ENCODE data around the gene POC1A. TPM values are rescaled to one million over a fixed set of nuclear protein-coding genes. Genes with fewer than 3 reads are reported as not detected.

The POC1A gene
- total RNA-seq, 1 experiment from 2014 or later = 35.0 TPM

DNA sequence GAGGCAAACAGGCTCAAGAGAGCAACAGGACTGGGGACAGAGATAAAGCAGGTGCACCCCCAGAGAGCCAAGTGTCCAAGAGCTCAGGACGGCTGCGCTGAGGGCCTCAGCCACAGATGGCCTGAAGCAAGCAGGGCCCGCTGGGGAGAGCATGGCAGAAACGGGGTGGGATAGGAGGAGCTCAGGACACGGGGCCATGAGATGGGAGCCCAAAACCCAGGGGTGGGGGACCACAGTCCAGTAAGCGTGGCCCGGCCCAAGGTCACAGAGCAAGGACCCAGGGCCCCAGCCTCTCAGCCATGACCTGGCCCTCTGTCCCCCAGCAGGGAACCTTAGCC, 107.4 kb downstream of the POC1A start:
- Histone ChIP-seq H3K4me2 (peak overlapping the region; percentile 70), H3K27ac (peak overlapping the region; percentile 83), H3K27me3 (ENCODE audit: insufficient read depth, low read depth) (no peaks in the 10 kb centered on the region), H3K4me3 (peak overlapping the region; percentile 38; the same call in 1 of the 2 replicates), H4K20me1 (ENCODE audit: insufficient read depth) (no peaks in the 10 kb centered on the region), H2AFZ (peak overlapping the region; percentile 78), H3K79me2 (ENCODE audit: low read depth) (no peaks in the 10 kb centered on the region), H3F3A (ENCODE audit: insufficient read depth, low read depth) (peaks cover 6% of the 10 kb centered on the region; the same call in 1 of the 2 replicates), H3K4me1 (replicated peaks; ENCODE audit: insufficient read depth) (peaks cover 25% of the 10 kb centered on the region), H3K9me2 (ENCODE audit: insufficient read depth) (no peaks in the 10 kb centered on the region), H3K9me3 (ENCODE audit: insufficient read depth, low read depth) (no peaks in the 10 kb centered on the region), H3K36me3 (ENCODE audit: low read depth) (no peaks in the 10 kb centered on the region)
- ChIA-PET CTCF (no interaction called here), POLR2A (ENCODE audit: unreplicated experiment) (interaction anchor here (0.7 to 1.1 kb wide), 2 partner anchors 10 to 65 kb away, joined by 4 to 9 read pairs; no protein-coding TSS in a partner anchor)
- no TSS peak for BruUV-seq (replicated peaks)
- no peak for DNase-seq
- no peak for TF ChIP-seq EZH2 (IDR thresholded peaks at IDR 0.05; ENCODE audit: low read depth)
- TF ChIP-seq, protein P1, sequence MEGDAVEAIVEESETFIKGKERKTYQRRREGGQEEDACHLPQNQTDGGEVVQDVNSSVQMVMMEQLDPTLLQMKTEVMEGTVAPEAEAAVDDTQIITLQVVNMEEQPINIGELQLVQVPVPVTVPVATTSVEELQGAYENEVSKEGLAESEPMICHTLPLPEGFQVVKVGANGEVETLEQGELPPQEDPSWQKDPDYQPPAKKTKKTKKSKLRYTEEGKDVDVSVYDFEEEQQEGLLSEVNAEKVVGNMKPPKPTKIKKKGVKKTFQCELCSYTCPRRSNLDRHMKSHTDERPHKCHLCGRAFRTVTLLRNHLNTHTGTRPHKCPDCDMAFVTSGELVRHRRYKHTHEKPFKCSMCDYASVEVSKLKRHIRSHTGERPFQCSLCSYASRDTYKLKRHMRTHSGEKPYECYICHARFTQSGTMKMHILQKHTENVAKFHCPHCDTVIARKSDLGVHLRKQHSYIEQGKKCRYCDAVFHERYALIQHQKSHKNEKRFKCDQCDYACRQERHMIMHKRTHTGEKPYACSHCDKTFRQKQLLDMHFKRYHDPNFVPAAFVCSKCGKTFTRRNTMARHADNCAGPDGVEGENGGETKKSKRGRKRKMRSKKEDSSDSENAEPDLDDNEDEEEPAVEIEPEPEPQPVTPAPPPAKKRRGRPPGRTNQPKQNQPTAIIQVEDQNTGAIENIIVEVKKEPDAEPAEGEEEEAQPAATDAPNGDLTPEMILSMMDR (conservative IDR thresholded peaks at IDR 0.05) = no peak
- intact Hi-C loops (cut with micrococcal nuclease; ENCODE audit: unreplicated experiment) = loop anchor here (5.0 kb wide), 1 partner anchor 170 kb away; no protein-coding TSS in a partner anchor

DNA sequence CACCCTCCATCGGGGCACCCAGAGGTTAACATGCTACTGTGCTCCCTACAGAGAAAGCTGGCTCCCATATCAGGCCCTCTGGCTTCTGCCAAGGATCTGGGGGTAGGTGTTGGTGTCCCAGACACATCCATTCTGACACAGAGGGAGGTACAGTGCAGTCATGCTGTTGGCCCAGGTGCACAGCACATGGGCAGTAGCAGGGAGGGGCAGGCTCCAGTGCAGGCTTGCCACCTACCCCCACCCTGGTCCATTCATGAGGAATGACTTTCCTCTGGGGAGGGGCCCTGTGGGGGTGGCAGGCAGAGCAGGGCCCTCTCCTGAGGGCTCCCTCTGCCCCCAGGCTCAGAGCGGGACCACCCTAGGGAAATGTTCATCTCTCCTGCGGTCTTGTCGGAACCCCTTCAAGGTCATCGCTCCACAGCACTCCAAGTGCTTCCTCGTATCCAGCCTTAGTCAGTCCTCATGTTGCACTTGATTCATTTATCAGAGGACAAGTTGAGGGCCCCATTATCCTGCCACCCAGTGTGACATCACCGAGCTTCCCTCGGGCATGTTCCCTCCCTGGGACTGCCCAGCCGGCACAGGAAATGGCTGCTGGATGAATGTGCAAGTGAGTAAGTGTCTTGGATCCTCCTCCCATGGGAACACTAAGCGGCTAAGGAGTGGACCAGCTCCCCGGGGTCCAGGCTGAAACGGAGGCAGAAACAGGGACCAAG, 107.9 kb downstream of the POC1A start:
- intact Hi-C loops (cut with micrococcal nuclease; ENCODE audit: unreplicated experiment) = loop anchor here (5.0 kb wide), 1 partner anchor 171 kb away; no protein-coding TSS in a partner anchor
- no peaks in the 10 kb centered on the region for H3K9me3 ChIP-seq (ENCODE audit: insufficient read depth, low read depth)
- H3K36me3 ChIP-seq (ENCODE audit: low read depth) = no peaks in the 10 kb centered on the region
- peak; percentile 84 to 93 for DNase-seq
- H2AFZ ChIP-seq = peak overlapping the region; percentile 78
- TSS peak; percentile 69 for BruUV-seq (replicated peaks)
- peaks cover 6% of the 10 kb centered on the region; the same call in 1 of the 2 replicates for H3F3A ChIP-seq (ENCODE audit: insufficient read depth, low read depth)
- H3K79me2 ChIP-seq (ENCODE audit: low read depth) = no peaks in the 10 kb centered on the region
- H3K27me3 ChIP-seq (ENCODE audit: insufficient read depth, low read depth) = no peaks in the 10 kb centered on the region
- peak overlapping the region; percentile 83 for H3K27ac ChIP-seq
- ChIA-PET POLR2A (ENCODE audit: unreplicated experiment) (interaction anchor here (0.5 to 1.1 kb wide), 4 partner anchors 11 to 569 kb away, joined by 4 to 14 read pairs (median 7); partner anchors contain the start of gene DCAF1), CTCF (no interaction called here)
- H3K4me2 ChIP-seq = peak overlapping the region; percentile 70
- TF ChIP-seq, protein P1 (conservative IDR thresholded peaks at IDR 0.05) = no peak
- TF ChIP-seq EZH2 (IDR thresholded peaks at IDR 0.05; ENCODE audit: low read depth) = no peak
- H3K4me1 ChIP-seq (replicated peaks; ENCODE audit: insufficient read depth) = peaks cover 25% of the 10 kb centered on the region
- H3K4me3 ChIP-seq = peak overlapping the region; percentile 38; the same call in 1 of the 2 replicates
- no peaks in the 10 kb centered on the region for H4K20me1 ChIP-seq (ENCODE audit: insufficient read depth)
- no peaks in the 10 kb centered on the region for H3K9me2 ChIP-seq (ENCODE audit: insufficient read depth)

DNA sequence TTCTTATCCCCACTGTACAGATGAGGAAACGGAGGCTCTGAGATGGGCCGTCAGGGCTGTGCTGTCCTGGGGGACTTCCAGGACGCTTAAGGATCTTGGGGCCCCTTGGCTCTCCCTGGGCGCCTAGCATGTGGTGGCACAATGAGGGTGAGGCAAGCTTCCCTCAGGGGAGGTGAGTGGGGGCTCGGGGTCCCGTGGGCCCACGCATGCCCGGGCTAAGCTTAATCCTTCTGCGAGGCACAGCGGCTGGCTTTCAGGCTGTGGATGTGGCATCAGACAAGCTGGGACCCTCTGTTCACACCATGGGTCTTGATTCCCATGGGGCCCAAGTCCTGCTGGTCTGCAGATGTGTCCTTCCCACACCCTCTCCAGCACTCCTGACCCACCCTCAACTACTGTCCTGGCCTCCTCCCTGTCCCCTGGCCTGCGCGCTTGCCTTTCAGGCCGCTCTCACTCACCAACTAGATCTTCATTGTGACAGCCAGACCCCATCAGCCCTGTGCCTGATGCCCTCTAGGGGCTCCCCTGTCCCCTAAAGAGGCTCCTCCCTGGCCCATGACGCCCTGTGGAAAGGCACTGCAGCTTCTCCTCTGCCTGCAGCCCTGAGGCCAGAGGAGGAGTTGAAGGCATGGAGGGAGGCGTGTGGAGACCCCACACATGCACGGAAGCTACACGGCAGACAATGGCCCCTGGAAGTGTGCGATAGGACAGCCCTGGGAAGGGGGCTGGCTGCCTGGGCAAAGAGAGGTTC, 109.2 kb downstream of the POC1A start:
- H2AFZ ChIP-seq = no peak overlapping the region
- no peaks in the 10 kb centered on the region for H3K79me2 ChIP-seq (ENCODE audit: low read depth)
- DNase-seq = no peak
- H3K4me2 ChIP-seq = no peak overlapping the region
- peaks cover 6% of the 10 kb centered on the region; the same call in 1 of the 2 replicates for H3F3A ChIP-seq (ENCODE audit: insufficient read depth, low read depth)
- no peaks in the 10 kb centered on the region for H3K36me3 ChIP-seq (ENCODE audit: low read depth)
- H3K9me2 ChIP-seq (ENCODE audit: insufficient read depth) = no peaks in the 10 kb centered on the region
- intact Hi-C loops (cut with micrococcal nuclease; ENCODE audit: unreplicated experiment) = loop anchor here (5.0 kb wide), 1 partner anchor 172 kb away; no protein-coding TSS in a partner anchor
- peak overlapping the region; percentile 83 for H3K27ac ChIP-seq
- no TSS peak for BruUV-seq (replicated peaks)
- POLR2A ChIA-PET (ENCODE audit: unreplicated experiment) = no interaction called here
- H3K4me3 ChIP-seq = no peak overlapping the region
- H3K4me1 ChIP-seq (replicated peaks; ENCODE audit: insufficient read depth) = peaks cover 25% of the 10 kb centered on the region
- no peak for TF ChIP-seq EZH2 (IDR thresholded peaks at IDR 0.05; ENCODE audit: low read depth)
- TF ChIP-seq, protein P1 (conservative IDR thresholded peaks at IDR 0.05) = no peak
- no peaks in the 10 kb centered on the region for H3K27me3 ChIP-seq (ENCODE audit: insufficient read depth, low read depth)
- H3K9me3 ChIP-seq (ENCODE audit: insufficient read depth, low read depth) = no peaks in the 10 kb centered on the region
- CTCF ChIA-PET = no interaction called here
- no peaks in the 10 kb centered on the region for H4K20me1 ChIP-seq (ENCODE audit: insufficient read depth)

All from PC-9 (cell line).